ENCODE measurements around the gene TTC9.

Gene TTC9

DNA sequence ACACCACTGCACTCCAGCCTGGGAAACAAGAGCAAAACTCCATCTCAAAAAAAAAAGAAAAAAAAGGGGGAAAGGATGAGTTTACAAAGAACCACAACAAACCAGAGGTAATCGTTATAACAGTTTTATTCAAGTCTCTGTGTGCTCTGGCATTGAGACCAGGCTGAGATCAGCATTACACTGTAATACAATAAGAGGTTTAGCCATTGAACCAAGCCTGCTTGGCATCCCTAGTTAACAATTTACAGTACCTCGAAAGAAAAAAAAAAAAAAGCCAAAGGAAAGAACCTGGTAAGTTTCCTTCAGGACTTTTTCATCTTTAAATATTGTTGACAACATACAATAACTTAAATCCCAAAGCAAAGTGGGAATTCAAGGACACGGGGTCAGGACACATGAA lies 80.7 kb downstream of the TTC9 start:
- no peak overlapping the region for H3K4me3 ChIP-seq (ENCODE audit: low read depth, low read length)
- TF ChIP-seq, protein P1, sequence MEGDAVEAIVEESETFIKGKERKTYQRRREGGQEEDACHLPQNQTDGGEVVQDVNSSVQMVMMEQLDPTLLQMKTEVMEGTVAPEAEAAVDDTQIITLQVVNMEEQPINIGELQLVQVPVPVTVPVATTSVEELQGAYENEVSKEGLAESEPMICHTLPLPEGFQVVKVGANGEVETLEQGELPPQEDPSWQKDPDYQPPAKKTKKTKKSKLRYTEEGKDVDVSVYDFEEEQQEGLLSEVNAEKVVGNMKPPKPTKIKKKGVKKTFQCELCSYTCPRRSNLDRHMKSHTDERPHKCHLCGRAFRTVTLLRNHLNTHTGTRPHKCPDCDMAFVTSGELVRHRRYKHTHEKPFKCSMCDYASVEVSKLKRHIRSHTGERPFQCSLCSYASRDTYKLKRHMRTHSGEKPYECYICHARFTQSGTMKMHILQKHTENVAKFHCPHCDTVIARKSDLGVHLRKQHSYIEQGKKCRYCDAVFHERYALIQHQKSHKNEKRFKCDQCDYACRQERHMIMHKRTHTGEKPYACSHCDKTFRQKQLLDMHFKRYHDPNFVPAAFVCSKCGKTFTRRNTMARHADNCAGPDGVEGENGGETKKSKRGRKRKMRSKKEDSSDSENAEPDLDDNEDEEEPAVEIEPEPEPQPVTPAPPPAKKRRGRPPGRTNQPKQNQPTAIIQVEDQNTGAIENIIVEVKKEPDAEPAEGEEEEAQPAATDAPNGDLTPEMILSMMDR (conservative IDR thresholded peaks at IDR 0.05; ENCODE audit: low read depth, low read length), result no peak
- DNase-seq (ENCODE audit: low read depth), result no peak

DNA sequence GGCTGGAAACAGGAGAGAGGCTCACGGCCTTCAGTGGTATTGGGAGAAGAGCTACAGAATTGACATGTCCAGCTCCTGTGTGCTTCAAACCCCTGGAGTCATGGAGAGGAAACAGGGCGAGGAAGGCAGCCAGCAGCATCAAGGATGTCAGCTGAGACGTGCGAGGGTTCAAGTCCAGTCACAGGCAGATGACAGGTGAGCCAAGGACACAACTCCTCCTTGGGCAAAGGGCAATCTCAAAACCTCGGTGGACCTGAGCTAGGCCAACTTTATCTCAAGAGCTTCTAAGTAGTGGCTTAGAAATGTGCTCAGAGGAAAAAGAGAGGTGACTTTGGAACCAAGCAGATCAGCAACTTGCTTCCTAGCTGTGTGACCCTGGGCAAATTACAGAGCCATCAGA lies 81.6 kb downstream of the TTC9 start:
- TF ChIP-seq, protein P1 (conservative IDR thresholded peaks at IDR 0.05; ENCODE audit: low read depth, low read length), result no peak
- H3K4me3 ChIP-seq (ENCODE audit: low read depth, low read length), result no peak overlapping the region
- no peak for DNase-seq (ENCODE audit: low read depth)

DNA sequence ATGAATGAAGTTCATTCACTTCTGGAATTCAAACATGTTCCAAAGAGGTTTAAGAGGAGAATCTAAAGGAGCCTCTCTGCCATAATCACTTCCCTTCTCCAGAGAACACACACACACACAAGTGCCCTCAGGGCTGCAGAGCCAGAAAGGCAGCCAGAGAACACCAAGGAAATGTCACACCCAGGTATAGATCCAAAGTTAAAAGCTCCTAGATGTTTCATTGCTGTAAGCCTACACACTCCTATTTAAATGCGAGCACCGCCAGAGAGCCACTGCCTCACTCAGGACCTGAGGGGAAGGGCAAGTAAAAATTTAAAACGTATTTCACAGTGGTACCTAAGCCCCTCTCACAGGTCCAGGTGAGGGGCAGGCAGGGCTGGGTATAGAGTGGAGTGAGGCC lies 82.4 kb downstream of the TTC9 start:
- no peak for DNase-seq (ENCODE audit: low read depth)
- TF ChIP-seq, protein P1 (conservative IDR thresholded peaks at IDR 0.05; ENCODE audit: low read depth, low read length), result no peak
- H3K4me3 ChIP-seq (ENCODE audit: low read depth, low read length), result no peak overlapping the region

DNA sequence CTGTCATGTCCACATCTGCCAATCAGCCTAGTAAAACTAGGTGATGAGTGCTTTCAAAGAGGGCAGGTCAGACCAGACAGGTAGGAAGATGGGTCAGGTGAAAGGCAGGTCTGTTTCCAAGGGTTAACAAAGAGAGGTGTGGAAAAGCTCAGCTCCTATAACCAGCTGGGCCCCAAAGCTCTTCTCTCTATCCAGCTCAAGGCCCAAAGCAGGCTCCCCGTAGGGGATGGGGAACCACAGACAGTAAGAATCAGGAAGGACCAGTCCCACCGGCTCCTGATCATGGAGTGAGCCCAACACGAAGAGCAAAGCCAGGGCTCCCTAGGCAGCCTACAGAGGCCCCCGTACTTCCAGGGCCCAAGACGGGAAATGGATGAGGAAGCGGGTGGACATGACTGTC lies 83.2 kb downstream of the TTC9 start:
- no peak overlapping the region for H3K4me3 ChIP-seq (ENCODE audit: low read depth, low read length)
- no peak for DNase-seq (ENCODE audit: low read depth)
- TF ChIP-seq, protein P1 (conservative IDR thresholded peaks at IDR 0.05; ENCODE audit: low read depth, low read length), result no peak

Measured in choroid plexus epithelial cell (primary cell).